Activated CD4-positive, alpha-beta memory T cell treated with anti-CD3 and anti-CD28 coated beads, Interleukin-2, amount 10 ng/mL, durations not matched to agents 7 days and 5 days (primary cell): ENCODE data around the gene MOB1B. TPM values are rescaled to one million over a fixed set of nuclear protein-coding genes. Genes with fewer than 3 reads are reported as not detected.
"Not testable (repeated sequence)": the region's sequence is repeated elsewhere in the genome, so short reads cannot be mapped to it uniquely, and the experiment has no call there.

ENCODE experiments used
- CTCF ChIA-PET: fragments of 350-600 bp; sonication (Branson Sonifier 250); formaldehyde crosslinking; loops from one replicate; lab custom pipeline; 2021; ENCODE audit warnings: antibody characterized with exemption, inconsistent platforms; lab: Charles Lee
- POLR2A ChIA-PET: fragments of 350-600 bp; sonication (Branson Sonifier 250); formaldehyde crosslinking; loops from one replicate; lab custom pipeline; 2021; ENCODE audit warnings: antibody characterized with exemption; lab: Charles Lee
- DNase-seq: peaks from one replicate; pipeline ENCODE4 v3.0.0-alpha.2; 2020
- H3K27ac Mint-ChIP-seq: one replicate; pipeline ENCODE4 v1.8.0; 2021; ENCODE audit warnings: mild to moderate bottlenecking, mixed read lengths
- H3K27me3 Mint-ChIP-seq: one replicate; pipeline ENCODE4 v1.8.0; 2021; ENCODE audit warnings: mixed read lengths
- H3K36me3 Mint-ChIP-seq: one replicate; pipeline ENCODE4 v1.8.0; 2021; ENCODE audit warnings: low read depth, mixed read lengths
- H3K4me1 Mint-ChIP-seq: one replicate; pipeline ENCODE4 v1.8.0; 2021; ENCODE audit warnings: mixed read lengths
- H3K4me3 Mint-ChIP-seq: one replicate; pipeline ENCODE4 v1.8.0; 2021; ENCODE audit warnings: mild to moderate bottlenecking, mixed read lengths
- H3K9me3 Mint-ChIP-seq: one replicate; pipeline ENCODE4 v1.8.0; 2021; ENCODE audit warnings: mixed read lengths
- total RNA-seq, 2 experiments: library from RNA; stranded (reverse); gene quantifications; one replicate each; pipeline ENCODE4 v1.2.3, GENCODE V29; 2021

Gene MOB1B
- total RNA-seq, 2 experiments from 2014 or later, result 15.3 to 15.9 TPM

DNA sequence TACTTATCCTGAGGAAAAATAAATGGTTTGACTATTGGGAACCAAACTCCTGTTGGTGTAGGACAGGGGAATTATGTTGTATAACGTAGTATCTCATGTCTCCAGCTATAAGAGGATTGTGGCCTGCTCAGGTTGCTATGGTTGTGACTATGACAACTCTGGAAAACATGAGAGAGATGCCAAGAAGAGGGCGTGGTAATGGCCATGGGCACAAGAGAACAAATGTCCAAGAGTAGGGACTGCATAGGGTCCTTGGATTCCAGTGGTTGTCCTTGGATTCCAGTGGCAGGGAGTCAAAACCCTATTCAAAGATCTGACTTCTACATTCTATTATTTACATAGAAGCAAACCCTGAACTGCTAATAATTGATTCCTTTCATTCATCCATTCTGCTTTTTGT lies 6.8 kb upstream of the MOB1B start:
- ChIA-PET POLR2A (no interaction called here), CTCF (no interaction called here)
- H3K4me1 Mint-ChIP-seq, result no peaks in the 10 kb centered on the region
- no peaks in the 10 kb centered on the region for H3K27me3 Mint-ChIP-seq
- no peak for DNase-seq
- H3K9me3 Mint-ChIP-seq, result no peaks in the 10 kb centered on the region
- no peak overlapping the region for H3K27ac Mint-ChIP-seq
- H3K36me3 Mint-ChIP-seq, result no peaks in the 10 kb centered on the region
- H3K4me3 Mint-ChIP-seq, result no peak overlapping the region

DNA sequence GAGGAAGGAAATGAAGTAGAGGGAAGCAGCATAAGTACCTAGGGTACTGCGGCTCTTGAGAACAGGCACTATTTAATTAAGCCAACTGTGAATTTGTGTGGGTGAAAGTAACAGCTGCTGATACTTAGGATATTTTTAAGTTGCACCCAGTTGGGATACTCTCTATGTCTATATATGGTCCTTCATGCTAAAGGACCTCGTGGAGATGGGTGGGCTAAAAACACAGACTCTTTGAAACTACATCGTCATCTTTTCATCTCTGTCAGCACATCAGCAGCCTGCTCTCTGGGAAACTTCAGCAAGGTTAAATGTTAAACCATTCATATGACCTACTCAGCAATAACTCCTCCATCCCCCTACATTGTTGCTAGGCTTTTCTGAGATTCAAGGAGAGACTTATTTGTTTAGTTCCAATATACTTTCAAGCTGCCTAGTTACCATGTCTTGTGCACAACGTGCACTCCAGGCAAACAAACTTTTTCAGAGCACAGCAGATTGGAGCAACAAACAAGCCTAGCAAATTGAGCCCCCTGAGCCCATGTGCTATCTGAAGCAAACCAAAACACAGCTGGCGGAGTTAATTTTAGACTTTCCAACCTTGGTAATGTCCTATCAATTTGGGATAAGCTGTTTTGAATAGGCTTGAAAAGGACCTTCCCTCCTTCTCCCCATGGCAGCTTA lies 6.2 kb upstream of the MOB1B start:
- H3K27ac Mint-ChIP-seq, result no peak overlapping the region
- H3K4me1 Mint-ChIP-seq, result no peaks in the 10 kb centered on the region
- no peak overlapping the region for H3K4me3 Mint-ChIP-seq
- H3K36me3 Mint-ChIP-seq, result no peaks in the 10 kb centered on the region
- no peak for DNase-seq
- no peaks in the 10 kb centered on the region for H3K27me3 Mint-ChIP-seq
- CTCF ChIA-PET, result no interaction called here
- no peaks in the 10 kb centered on the region for H3K9me3 Mint-ChIP-seq
- POLR2A ChIA-PET, result no interaction called here

DNA sequence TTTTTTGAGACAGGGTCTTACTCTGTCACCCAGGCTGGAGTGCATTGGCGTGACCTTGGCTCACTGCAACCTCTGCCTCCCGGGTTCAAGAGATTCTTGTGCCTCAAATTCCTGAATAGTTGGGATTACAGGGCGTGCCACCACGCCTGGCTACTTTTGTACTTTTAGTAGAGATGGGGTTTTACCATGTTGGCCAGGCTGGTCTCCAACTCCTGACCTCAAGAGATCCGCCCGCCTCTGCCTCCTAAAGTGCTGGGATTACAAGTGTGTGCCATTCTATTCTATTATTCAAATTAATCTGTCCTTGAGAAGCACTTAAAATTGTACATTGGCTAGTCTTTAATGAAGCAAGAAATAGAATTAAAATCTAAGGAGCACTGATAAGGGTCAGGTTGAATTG lies 3.6 kb upstream of the MOB1B start:
- H3K36me3 Mint-ChIP-seq, DNase-seq, H3K27ac Mint-ChIP-seq, H3K4me3 Mint-ChIP-seq, H3K27me3 Mint-ChIP-seq, POLR2A ChIA-PET, CTCF ChIA-PET, H3K9me3 Mint-ChIP-seq: not testable (repeated sequence)
- H3K4me1 Mint-ChIP-seq, result peaks cover 13% of the 10 kb centered on the region

DNA sequence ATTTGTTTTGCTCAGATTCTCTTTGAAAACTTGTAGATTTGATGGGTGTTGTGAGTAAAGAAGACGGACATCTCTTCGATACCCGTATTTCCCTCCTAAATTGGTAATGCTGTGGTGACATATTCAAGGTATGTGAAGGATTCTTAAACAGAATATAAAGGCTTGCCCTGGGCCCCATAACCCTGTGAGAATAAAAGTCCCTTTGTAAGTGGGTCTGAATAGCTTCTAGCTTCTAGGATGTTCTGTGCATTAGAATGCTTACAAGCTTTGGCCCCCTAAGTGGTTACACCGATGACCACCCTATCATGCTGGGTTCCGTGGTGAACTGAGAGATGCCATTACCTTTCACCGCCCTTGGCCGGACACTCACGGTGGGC lies 574 bp upstream of the MOB1B start:
- H3K27ac Mint-ChIP-seq, result peak overlapping the region; percentile 80
- peaks cover 18% of the 10 kb centered on the region for H3K4me1 Mint-ChIP-seq
- H3K36me3 Mint-ChIP-seq, result peaks cover 9% of the 10 kb centered on the region
- DNase-seq, result no peak
- H3K27me3 Mint-ChIP-seq, result no peaks in the 10 kb centered on the region
- no peaks in the 10 kb centered on the region for H3K9me3 Mint-ChIP-seq
- ChIA-PET CTCF (interaction anchor here (0.6 to 2.2 kb wide), 8 partner anchors 47 to 250 kb away, joined by 3 to 10 read pairs (median 5); partner anchors contain the start of genes DCK and GRSF1), POLR2A (interaction anchor here (1.0 to 2.3 kb wide), 6 partner anchors 10 to 198 kb away, joined by 3 to 18 read pairs (median 4); partner anchors contain the start of genes DCK and GRSF1)
- H3K4me3 Mint-ChIP-seq, result peak overlapping the region; percentile 95

DNA sequence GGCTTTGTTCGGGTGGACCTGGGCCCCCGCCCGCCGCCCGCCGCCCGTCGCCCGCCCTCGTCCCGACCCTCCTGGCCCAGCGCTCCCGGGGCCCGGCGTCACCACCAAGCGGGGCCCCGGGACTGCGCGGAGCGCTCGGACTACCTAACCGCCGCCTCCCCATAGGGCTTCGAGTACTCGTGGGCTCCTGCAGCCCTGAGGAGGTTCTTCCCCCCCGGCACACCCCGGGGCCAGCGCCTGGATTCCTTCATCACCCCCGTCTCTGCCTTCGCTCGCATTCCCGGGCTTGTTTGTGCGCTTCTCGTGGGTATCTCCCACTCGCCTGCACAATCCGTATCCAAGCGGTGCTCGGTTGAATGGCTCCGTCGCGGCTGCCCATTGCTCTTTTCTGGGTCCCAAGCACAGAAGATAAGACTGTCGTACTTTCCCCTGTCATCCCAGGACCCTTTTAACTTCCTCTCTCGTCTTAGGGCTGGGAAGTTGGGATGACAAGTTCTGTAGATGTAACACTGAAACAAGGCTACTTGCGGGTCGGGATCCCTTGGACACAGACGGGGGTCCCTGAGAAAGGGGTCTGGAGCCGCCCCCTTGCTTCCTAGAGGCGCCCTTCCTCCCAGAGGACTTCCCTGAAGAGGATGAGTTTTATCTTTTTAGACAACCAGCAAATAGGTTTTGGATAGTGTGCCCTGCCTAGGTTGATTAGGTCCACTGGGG lies 565 bp downstream of the MOB1B start:
- H3K9me3 Mint-ChIP-seq, result no peaks in the 10 kb centered on the region
- peak overlapping the region; percentile 95 for H3K4me3 Mint-ChIP-seq
- H3K27ac Mint-ChIP-seq, result peak overlapping the region; percentile 61
- no peak for DNase-seq
- H3K27me3 Mint-ChIP-seq, result no peaks in the 10 kb centered on the region
- H3K36me3 Mint-ChIP-seq, result peaks cover 14% of the 10 kb centered on the region
- ChIA-PET POLR2A (interaction anchor here (0.7 to 2.3 kb wide), 7 partner anchors 9 to 199 kb away, joined by 3 to 18 read pairs (median 4); partner anchors contain the start of genes DCK and GRSF1), CTCF (interaction anchor here (0.7 to 2.2 kb wide), 9 partner anchors 17 to 251 kb away, joined by 3 to 10 read pairs (median 5); partner anchors contain the start of genes DCK and GRSF1)
- H3K4me1 Mint-ChIP-seq, result peaks cover 18% of the 10 kb centered on the region

DNA sequence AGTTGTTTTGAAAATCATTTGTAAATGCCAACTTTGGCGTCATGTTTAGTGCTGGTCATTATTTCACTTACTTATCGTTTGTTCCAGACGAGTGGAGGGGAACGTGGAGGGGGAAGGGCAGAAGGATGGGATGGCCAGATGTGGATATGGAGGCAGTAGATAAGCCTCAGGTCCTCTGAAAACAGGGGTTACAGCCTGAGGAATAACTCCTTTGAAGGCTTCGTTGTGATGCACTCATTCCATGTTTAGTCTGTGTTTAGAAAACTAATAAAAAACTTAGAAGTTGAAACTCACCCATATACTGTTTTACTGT lies 1.1 kb downstream of the MOB1B start:
- ChIA-PET CTCF (no interaction called here), POLR2A (no interaction called here)
- H3K27me3 Mint-ChIP-seq, result no peaks in the 10 kb centered on the region
- H3K27ac Mint-ChIP-seq, result no peak overlapping the region
- H3K4me1 Mint-ChIP-seq, result peaks cover 18% of the 10 kb centered on the region
- no peak for DNase-seq
- H3K4me3 Mint-ChIP-seq, result peak overlapping the region; percentile 95
- H3K36me3 Mint-ChIP-seq, result peaks cover 14% of the 10 kb centered on the region
- no peaks in the 10 kb centered on the region for H3K9me3 Mint-ChIP-seq

DNA sequence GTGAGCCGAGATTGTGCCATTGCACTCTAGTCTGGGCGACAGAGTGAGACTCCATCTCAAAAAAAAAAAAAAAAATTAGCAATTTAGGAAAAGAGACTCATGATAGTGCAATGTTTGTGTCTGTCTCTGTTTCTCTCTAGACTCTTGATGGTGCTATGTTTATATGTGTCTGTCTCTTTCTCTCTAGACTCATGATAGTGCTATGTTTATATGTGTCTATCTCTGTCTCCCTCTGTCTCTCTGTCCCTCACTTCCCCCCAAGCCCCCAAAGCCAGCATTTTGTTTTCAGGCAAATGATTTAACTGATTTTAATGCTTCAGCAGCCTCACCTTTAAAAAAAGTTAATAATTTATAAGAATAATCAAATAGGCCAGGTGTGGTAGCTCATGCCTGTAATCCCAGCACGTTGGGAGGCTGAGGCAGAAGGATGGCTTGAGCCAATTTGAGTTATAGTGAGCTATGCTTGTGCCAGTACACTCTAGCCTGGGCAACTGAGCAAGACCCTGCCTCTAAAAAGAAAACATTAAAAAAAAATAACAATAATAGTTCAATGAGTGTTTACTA lies 6.9 kb downstream of the MOB1B start:
- CTCF ChIA-PET, result interaction anchor here (0.6 to 0.8 kb wide), 2 partner anchors 101 to 173 kb away, joined by 3 to 4 read pairs; no protein-coding TSS in a partner anchor
- H3K4me3 Mint-ChIP-seq, result no peak overlapping the region

DNA sequence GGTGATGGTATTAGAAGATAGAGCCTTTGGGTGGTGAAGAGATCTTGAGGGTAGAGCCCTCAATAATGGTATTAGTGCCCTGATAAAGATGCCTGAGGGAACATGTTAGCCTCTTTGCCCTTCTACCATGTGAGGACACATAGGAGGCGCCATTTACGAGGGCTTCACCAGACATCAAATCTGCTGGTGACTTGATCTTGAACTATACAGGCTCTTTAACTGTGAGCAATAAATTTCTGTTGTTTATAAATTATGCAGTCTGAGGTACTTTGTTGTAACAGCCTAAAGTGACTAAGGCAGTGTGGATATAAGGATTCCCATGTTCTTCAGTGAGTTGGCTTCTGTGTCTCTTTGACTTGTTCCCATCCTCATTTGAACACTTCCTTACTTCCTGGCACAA lies 11.8 kb downstream of the MOB1B start:
- H3K4me1 Mint-ChIP-seq, result peaks cover 2% of the 10 kb centered on the region
- peaks cover 12% of the 10 kb centered on the region for H3K36me3 Mint-ChIP-seq
- peaks cover 2% of the 10 kb centered on the region for H3K9me3 Mint-ChIP-seq
- POLR2A ChIA-PET, result no interaction called here
- no peak overlapping the region for H3K4me3 Mint-ChIP-seq
- no peak overlapping the region for H3K27ac Mint-ChIP-seq
- no peak for DNase-seq
- CTCF ChIA-PET, result no interaction called here
- no peaks in the 10 kb centered on the region for H3K27me3 Mint-ChIP-seq

More for the DNA sequence above, 6.9 kb downstream of the MOB1B start:
- Mint-ChIP-seq H3K27ac (no peak overlapping the region), H3K9me3 (no peaks in the 10 kb centered on the region), H3K36me3 (peaks cover 26% of the 10 kb centered on the region), H3K27me3 (no peaks in the 10 kb centered on the region), H3K4me1 (peaks cover 3% of the 10 kb centered on the region)
- DNase-seq, result no peak
- POLR2A ChIA-PET, result no interaction called here

DNA sequence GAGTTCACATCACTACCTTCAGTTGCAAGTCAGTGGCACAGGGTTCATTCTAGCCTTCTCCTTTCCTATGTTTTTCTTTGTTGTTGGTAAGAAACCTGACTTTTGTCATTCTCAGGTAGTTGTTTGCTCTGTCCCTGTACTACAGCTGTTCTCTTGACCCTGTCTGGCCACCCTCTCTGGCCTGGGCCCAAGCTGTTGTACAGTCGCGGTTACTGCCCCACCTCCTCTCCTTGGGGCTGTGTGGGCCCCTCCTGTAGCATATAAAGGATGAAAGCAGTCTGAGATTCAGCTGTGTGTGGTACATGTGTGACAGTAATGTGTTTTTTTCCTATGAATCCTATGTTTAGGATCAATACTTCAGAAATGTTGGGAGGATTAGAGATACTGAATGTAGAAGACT lies 12.5 kb downstream of the MOB1B start:
- Mint-ChIP-seq H3K36me3 (peaks cover 15% of the 10 kb centered on the region), H3K27ac (no peak overlapping the region), H3K4me3 (no peak overlapping the region), H3K27me3 (no peaks in the 10 kb centered on the region), H3K9me3 (peaks cover 2% of the 10 kb centered on the region), H3K4me1 (peaks cover 2% of the 10 kb centered on the region)
- CTCF ChIA-PET, result no interaction called here
- DNase-seq, result no peak
- POLR2A ChIA-PET, result no interaction called here

DNA sequence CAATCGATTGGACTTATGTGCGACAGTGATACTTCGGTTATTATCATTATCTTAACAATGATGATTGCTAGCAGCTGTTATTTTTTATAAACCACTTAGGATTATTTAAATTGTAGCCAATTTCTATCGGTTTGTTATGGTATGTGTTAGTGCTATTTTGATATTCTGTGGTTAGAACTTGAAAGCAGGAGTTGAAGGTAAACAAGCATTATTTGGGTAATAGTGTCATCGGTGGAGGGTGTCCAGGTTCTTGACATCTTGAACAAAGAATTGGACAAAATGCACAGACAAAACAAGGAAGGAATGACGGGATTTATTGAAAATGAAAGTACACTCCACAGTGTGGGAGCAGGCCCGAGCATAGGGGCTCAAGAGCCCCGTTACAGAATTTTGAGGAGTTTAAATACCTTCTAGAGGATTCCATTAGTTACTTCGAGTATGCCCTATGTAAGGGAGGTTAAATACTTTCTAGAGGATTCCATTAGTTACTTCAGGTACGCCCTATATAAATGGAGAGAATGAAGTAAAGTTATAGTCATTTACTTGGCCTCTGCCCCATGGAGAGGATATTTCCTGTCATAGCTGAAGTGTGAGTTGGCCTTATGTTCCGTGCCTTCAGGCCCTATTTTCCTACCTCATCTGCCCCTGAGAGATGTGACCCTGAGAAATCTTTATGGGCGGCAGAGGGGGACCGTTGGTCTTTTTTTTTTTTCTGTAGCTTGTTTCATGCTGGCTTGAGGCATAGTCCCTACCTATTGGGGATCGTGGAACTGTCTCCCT lies 13.1 kb downstream of the MOB1B start:
- Mint-ChIP-seq H3K27me3 (no peaks in the 10 kb centered on the region), H3K27ac (no peak overlapping the region), H3K36me3 (peaks cover 15% of the 10 kb centered on the region), H3K4me3 (no peak overlapping the region), H3K9me3 (peaks cover 4% of the 10 kb centered on the region), H3K4me1 (peaks cover 2% of the 10 kb centered on the region)
- POLR2A ChIA-PET, result no interaction called here
- CTCF ChIA-PET, result no interaction called here
- no peak for DNase-seq

DNA sequence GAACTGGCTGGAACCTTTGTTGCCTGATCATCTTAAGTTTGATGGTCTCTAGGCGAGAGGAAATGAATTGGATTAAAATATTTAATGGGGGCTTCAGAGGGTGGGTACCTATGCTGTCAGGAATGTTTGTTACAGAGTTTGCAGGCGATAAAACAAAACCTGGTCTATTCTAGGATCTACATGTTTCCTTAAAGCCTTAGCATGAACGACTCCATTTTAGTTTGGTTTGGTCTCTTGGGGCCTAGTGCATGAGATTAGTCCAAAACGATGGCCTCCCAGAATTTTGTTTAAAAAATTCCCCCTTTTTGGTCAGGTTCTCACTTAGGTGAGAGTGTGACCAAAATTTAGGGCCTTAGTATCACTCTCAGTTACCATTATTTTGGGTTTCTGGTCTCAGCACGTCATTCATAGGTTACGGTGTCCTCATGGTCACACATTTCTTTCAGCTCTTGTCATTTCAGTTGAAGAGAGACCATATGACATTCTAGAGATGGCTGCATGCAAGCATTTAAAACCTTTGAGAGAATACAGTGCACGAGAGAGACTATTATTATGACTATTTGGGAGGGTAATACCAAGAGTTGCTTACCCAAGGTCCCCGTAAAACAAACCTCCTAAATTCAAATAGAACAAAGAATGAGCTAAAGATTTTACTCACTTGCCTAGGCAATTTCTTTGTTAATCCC lies 13.8 kb downstream of the MOB1B start:
- ChIA-PET CTCF (no interaction called here), POLR2A (no interaction called here)
- no peak for DNase-seq
- H3K27ac Mint-ChIP-seq, result no peak overlapping the region
- H3K36me3 Mint-ChIP-seq, result peaks cover 15% of the 10 kb centered on the region
- H3K4me3 Mint-ChIP-seq, result no peak overlapping the region
- peaks cover 9% of the 10 kb centered on the region for H3K9me3 Mint-ChIP-seq
- no peaks in the 10 kb centered on the region for H3K27me3 Mint-ChIP-seq
- H3K4me1 Mint-ChIP-seq, result peaks cover 2% of the 10 kb centered on the region

DNA sequence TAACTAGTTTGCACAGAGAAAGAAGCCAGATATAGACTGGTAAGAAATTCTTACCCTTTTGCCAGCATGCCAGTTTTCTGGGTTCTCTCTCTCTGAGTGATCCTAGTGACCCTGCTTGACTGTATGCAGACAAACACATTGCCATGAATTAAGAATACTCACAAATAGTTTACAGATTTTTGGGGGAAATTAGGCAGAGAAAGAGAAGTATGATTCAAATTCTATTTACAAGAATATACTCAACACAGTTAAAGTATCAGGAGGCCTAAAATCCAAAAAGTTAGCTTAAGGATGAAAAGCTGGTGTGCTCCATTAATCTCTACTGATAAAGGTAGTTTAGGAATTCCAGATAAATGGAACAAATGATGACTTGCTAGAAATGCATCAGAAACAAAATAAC lies 18.4 kb downstream of the MOB1B start:
- no peaks in the 10 kb centered on the region for H3K27me3 Mint-ChIP-seq
- DNase-seq, result no peak
- CTCF ChIA-PET, result no interaction called here
- H3K36me3 Mint-ChIP-seq, result peaks cover 6% of the 10 kb centered on the region
- H3K27ac Mint-ChIP-seq, result no peak overlapping the region
- POLR2A ChIA-PET, result no interaction called here
- H3K4me3 Mint-ChIP-seq, result no peak overlapping the region
- peaks cover 7% of the 10 kb centered on the region for H3K9me3 Mint-ChIP-seq
- peaks cover 4% of the 10 kb centered on the region for H3K4me1 Mint-ChIP-seq
